Measurements from ENCODE around the gene LAMC3. TPM values are rescaled to one million over a fixed set of nuclear protein-coding genes. Genes with fewer than 3 reads are reported as not detected.

LAMC3 gene
- total RNA-seq, 2 experiments from 2014 or later, result 0.66 to 1.7 TPM

DNA sequence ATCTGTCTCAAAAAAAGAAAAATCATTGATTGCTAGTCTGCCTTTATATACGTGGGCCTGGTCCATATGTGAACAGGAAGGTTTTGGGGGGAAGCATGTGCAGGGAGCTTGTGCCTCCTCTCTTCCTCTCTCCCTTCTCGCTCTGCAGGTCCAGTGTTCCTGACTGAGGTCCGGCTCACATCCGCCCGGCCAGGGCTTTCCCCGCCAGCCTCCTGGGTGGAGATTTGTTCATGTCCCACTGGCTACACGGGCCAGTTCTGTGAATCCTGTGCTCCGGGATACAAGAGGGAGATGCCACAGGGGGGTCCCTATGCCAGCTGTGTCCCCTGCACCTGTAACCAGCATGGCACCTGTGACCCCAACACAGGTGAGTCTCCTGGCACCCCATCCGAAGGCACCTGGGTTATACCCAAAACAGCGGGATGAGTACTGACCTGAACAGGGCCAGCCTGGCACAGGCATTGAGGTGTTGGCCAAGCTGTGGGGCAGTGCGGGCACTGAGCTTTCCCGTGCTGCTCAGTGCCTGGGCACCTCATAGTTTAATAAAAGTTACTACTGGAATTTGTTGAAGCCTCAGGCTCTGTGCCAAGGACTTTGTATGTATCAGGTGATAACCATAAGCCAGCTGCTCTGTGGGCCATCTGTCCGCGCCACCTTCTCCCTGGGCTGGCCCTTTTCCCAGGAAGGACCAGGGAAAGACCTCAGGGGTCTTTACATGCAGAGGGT, 48.0 kb downstream of the LAMC3 start:
- CTCF ChIA-PET, result interaction anchor here (2.4 kb wide), 1 partner anchor 11 kb away, joined by 15 read pairs; no protein-coding TSS in a partner anchor
- no peak for DNase-seq

DNA sequence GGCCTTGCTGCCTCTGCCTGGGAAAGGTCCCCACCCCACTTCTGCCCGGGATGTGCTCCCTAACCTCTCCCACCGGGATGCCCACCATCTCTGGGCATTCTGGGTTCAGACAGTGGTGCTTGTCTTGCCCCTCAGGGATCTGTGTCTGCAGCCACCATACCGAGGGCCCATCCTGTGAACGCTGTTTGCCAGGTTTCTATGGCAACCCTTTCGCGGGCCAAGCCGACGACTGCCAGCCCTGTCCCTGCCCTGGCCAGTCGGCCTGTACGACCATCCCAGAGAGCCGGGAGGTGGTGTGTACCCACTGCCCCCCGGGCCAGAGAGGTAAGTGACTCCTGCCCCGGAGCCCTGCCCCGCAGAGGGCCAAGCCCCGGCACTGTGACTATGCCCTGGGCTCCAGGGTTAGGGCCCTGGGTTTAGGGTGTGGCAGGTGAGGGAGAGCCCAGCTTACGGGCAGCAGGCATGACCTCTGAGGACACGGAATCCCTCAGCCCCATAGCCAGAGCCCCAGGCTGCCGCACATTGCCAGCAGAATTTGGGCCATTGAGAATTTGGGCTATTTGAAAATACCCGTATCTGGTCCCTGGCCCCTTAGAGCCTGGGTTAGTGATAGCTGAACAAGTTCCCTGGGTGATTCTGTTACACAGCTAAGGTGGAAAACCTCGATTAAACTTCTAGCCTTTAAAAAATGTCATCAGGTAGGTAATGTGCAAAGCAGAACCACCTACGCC, 52.1 kb downstream of the LAMC3 start:
- Mint-ChIP-seq H3K4me1 (ENCODE audit: low read depth) (no peaks in the 10 kb centered on the region), H3K27ac (no peak overlapping the region), H3K36me3 (ENCODE audit: low read depth) (no peaks in the 10 kb centered on the region), H3K27me3 (no peaks in the 10 kb centered on the region), H3K4me3 (no peak overlapping the region), H3K9me3 (no peaks in the 10 kb centered on the region)
- H3K9me3 ChIP-seq (ENCODE audit: control insufficient read depth in 1 of 2, insufficient read depth in 1 of 2, low read length in 2 of 2), result no peaks in the 10 kb centered on the region
- peaks cover 2% of the 10 kb centered on the region for H3K4me1 ChIP-seq (ENCODE audit: insufficient read depth, low read length)
- no peak overlapping the region for H3K4me3 ChIP-seq (ENCODE audit: low read length)
- TF ChIP-seq, protein P1, sequence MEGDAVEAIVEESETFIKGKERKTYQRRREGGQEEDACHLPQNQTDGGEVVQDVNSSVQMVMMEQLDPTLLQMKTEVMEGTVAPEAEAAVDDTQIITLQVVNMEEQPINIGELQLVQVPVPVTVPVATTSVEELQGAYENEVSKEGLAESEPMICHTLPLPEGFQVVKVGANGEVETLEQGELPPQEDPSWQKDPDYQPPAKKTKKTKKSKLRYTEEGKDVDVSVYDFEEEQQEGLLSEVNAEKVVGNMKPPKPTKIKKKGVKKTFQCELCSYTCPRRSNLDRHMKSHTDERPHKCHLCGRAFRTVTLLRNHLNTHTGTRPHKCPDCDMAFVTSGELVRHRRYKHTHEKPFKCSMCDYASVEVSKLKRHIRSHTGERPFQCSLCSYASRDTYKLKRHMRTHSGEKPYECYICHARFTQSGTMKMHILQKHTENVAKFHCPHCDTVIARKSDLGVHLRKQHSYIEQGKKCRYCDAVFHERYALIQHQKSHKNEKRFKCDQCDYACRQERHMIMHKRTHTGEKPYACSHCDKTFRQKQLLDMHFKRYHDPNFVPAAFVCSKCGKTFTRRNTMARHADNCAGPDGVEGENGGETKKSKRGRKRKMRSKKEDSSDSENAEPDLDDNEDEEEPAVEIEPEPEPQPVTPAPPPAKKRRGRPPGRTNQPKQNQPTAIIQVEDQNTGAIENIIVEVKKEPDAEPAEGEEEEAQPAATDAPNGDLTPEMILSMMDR (IDR thresholded peaks at IDR 0.05), result no peak
- H3K36me3 ChIP-seq (ENCODE audit: insufficient read depth, low read length), result no peaks in the 10 kb centered on the region
- H3K27me3 ChIP-seq (ENCODE audit: control insufficient read depth in 1 of 2, insufficient read depth in 2 of 2, low read length in 2 of 2), result no peaks in the 10 kb centered on the region
- intact Hi-C loops (cut with DNase I, micrococcal nuclease), result no loop called here
- ChIA-PET CTCF (interaction anchor here (0.6 kb wide), 1 partner anchor 1574 kb away, joined by 3 read pairs; no protein-coding TSS in a partner anchor), POLR2A (no interaction called here)
- DNase-seq, result no peak
- H3K27ac ChIP-seq (ENCODE audit: low read depth in 1 of 2, low read length in 2 of 2), result no peak overlapping the region
- no peak for ATAC-seq (ENCODE audit: poor library complexity)

More for the DNA sequence above, 48.0 kb downstream of the LAMC3 start:
- TF ChIP-seq, protein P1 (IDR thresholded peaks at IDR 0.05), result no peak
- Mint-ChIP-seq H3K27ac (no peak overlapping the region), H3K9me3 (no peaks in the 10 kb centered on the region), H3K4me3 (no peak overlapping the region), H3K36me3 (ENCODE audit: low read depth) (no peaks in the 10 kb centered on the region), H3K4me1 (ENCODE audit: low read depth) (no peaks in the 10 kb centered on the region), H3K27me3 (no peaks in the 10 kb centered on the region)
- POLR2A ChIA-PET, result no interaction called here
- Histone ChIP-seq H3K4me1 (ENCODE audit: insufficient read depth, low read length) (peaks cover 2% of the 10 kb centered on the region), H3K36me3 (ENCODE audit: insufficient read depth, low read length) (no peaks in the 10 kb centered on the region), H3K9me3 (ENCODE audit: control insufficient read depth in 1 of 2, insufficient read depth in 1 of 2, low read length in 2 of 2) (no peaks in the 10 kb centered on the region), H3K4me3 (ENCODE audit: low read length) (no peak overlapping the region), H3K27ac (ENCODE audit: low read depth in 1 of 2, low read length in 2 of 2) (no peak overlapping the region), H3K27me3 (ENCODE audit: control insufficient read depth in 1 of 2, insufficient read depth in 2 of 2, low read length in 2 of 2) (no peaks in the 10 kb centered on the region)
- intact Hi-C loops (cut with DNase I, micrococcal nuclease), result loop anchor here in 1 of 2 experiments (1.0 kb wide), 1 partner anchor 279 kb away; no protein-coding TSS in a partner anchor
- ATAC-seq (ENCODE audit: poor library complexity), result no peak

DNA sequence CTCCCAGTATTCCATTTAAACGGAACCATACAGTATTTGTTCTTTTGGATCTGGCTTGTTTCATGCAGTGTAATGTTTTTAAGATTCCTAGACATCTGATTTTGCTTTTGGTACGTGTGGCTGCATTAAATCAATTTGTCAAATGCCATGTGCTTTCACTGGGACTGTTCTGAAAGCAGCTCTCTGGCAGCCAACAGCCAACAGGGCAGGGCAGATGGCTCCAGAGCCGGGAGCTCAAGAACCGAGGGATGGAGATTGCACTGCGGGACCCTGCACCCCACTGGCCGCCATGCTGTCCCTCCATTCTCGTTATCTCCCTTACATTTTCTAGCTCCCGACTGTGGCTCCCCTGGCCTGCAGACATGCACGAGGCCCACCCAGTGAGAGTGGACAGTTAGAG, 54.0 kb downstream of the LAMC3 start:
- CTCF ChIA-PET, result no interaction called here
- H3K27ac Mint-ChIP-seq, result no peak overlapping the region

More for the DNA sequence above, 54.0 kb downstream of the LAMC3 start:
- POLR2A ChIA-PET, result interaction anchor here (1.2 kb wide), 1 partner anchor 16 kb away, joined by 3 read pairs; no protein-coding TSS in a partner anchor
- no peak overlapping the region for H3K4me3 Mint-ChIP-seq
- no peaks in the 10 kb centered on the region for H3K4me1 Mint-ChIP-seq (ENCODE audit: low read depth)
- DNase-seq (no peak), ATAC-seq (ENCODE audit: poor library complexity) (no peak)
- H3K4me3 ChIP-seq (ENCODE audit: low read length), result no peak overlapping the region
- no peaks in the 10 kb centered on the region for H3K9me3 ChIP-seq (ENCODE audit: control insufficient read depth in 1 of 2, insufficient read depth in 1 of 2, low read length in 2 of 2)
- no peaks in the 10 kb centered on the region for H3K36me3 Mint-ChIP-seq (ENCODE audit: low read depth)
- TF ChIP-seq, protein P1 (IDR thresholded peaks at IDR 0.05), result no peak
- no peak overlapping the region for H3K27ac ChIP-seq (ENCODE audit: low read depth in 1 of 2, low read length in 2 of 2)
- H3K36me3 ChIP-seq (ENCODE audit: insufficient read depth, low read length), result no peaks in the 10 kb centered on the region
- no peaks in the 10 kb centered on the region for H3K27me3 ChIP-seq (ENCODE audit: control insufficient read depth in 1 of 2, insufficient read depth in 2 of 2, low read length in 2 of 2)
- intact Hi-C loops (cut with DNase I, micrococcal nuclease), result no loop called here
- H3K27me3 Mint-ChIP-seq, result no peaks in the 10 kb centered on the region
- no peaks in the 10 kb centered on the region for H3K4me1 ChIP-seq (ENCODE audit: insufficient read depth, low read length)
- no peaks in the 10 kb centered on the region for H3K9me3 Mint-ChIP-seq
